GM10248 (cell line): ENCODE measurements around the gene MAD1L1.
"Not testable (repeated sequence)": the region's sequence is repeated elsewhere in the genome, so short reads cannot be mapped to it uniquely, and the experiment has no call there.

Experiments used
- CTCF ChIA-PET: fragments of 300-600 bp; sonication (Branson Sonifier 250); formaldehyde crosslinking; extraction: SDS; loops from one replicate; lab custom pipeline; 2021; ENCODE audit warnings: antibody characterized with exemption; lab: Yijun Ruan, JAX
- POLR2A ChIA-PET: fragments of 350-650 bp; sonication (Branson Sonifier 250); formaldehyde crosslinking; extraction: SDS; loops from one replicate; lab custom pipeline; 2020; ENCODE audit warnings: antibody characterized with exemption; lab: Yijun Ruan, JAX
- DNase-seq: peaks from one replicate; pipeline ENCODE4 v3.0.0; 2012; ENCODE audit errors: extremely low spot score
- CTCF ChIP-seq: IDR thresholded peaks from 2 replicates; pipeline ENCODE4 v1.5.1; 2012; ENCODE audit warnings: mild to moderate bottlenecking, low read depth; ENCODE audit errors: extremely low read depth, missing control alignments, control extremely low read depth

The MAD1L1 gene

DNA sequence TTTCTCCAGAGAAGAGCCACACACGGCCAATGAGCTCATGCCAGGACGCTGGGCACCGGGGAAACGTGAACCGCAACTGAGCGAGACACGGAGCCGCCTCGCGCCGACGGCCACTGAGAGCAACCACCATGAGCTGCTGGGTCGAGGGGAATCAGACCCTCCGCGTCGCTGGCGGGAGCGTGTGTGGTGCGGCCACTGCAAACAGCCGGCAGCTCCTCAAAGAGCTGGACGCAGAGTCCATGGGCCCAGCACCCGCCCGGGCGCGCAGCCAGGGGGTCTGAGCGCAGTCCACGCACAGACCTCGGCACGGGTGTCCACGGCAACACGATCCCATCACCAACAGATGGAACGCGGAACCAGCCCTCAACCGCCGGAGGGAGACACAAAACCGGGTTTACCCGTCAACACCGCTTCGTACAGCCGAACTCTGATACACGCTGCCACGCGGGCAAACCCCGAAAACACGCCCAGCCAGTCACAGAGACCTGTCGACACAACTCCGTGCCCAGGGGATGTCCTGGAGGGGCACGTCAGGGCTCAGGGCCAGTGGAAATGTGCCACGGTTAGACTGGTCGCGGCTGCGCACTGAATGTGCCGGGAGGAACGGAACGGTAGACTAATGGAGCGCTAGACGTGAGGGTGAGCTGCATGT is 415.6 kb downstream of the MAD1L1 start:
- ChIA-PET CTCF (interaction anchor here (1.1 kb wide), 1 partner anchor 392 kb away, joined by 3 read pairs; no protein-coding TSS in a partner anchor), POLR2A (no interaction called here)
- no peak for TF ChIP-seq CTCF
- DNase-seq, result no peak

DNA sequence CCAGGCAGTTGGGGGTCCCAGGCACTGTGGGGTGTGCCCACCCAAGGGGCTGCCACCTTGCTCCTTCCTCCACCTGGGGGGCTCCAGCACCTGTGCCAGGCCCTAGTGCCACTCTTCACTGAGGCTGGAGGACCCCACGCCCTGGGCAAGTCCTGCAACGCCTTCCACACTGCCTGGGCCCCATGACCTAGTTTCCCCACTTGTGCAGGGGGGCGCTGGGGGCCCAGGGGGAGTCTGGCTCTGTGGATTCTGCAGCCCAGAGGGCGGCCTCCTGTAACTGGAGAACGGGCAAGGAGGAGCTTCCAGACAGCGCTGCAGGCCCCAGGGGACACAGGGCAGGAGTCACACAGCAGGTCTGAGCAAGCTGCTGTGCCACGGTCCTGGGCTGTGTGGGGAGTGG is 416.3 kb downstream of the MAD1L1 start:
- CTCF ChIA-PET, POLR2A ChIA-PET, DNase-seq: not testable (repeated sequence)

GRCh38 chr7:1815551-1816281 is 417.0 kb downstream of the MAD1L1 start:
- DNase-seq, POLR2A ChIA-PET, CTCF ChIA-PET: not testable (repeated sequence)

GRCh38 chr7:1815051-1815481 is 417.7 kb downstream of the MAD1L1 start:
- CTCF ChIA-PET, result no interaction called here
- POLR2A ChIA-PET, result no interaction called here
- DNase-seq, result no peak
- no peak for TF ChIP-seq CTCF

GRCh38 chr7:1814089-1814811 is 418.5 kb downstream of the MAD1L1 start:
- TF ChIP-seq CTCF, result no peak
- CTCF ChIA-PET, result no interaction called here
- POLR2A ChIA-PET, result no interaction called here
- DNase-seq, result no peak

GRCh38 chr7:1813394-1814088 is 419.2 kb downstream of the MAD1L1 start:
- ChIA-PET CTCF (no interaction called here), POLR2A (no interaction called here)
- TF ChIP-seq CTCF, result no peak
- no peak for DNase-seq
